Right lobe of liver (tissue), 6 donors: ENCODE measurements around the gene CRB3. TPM values are rescaled to one million over a fixed set of nuclear protein-coding genes. Genes with fewer than 3 reads are reported as not detected.

Experiments
- ATAC-seq, 4 donors: fragments of 200-7000 bp; cut with Tn5 transposase; one replicate each; pipeline ENCODE4 v1.9.1; 2020; ENCODE audit warnings: mild to moderate bottlenecking in 4 of 4, moderate library complexity in 4 of 4
- DNase-seq, 3 donors: peaks; one replicate each; pipeline ENCODE4 v3.0.0-alpha.2; 2020
- H3K27ac ChIP-seq, 3 donors: fragments of 200-600 bp; one replicate each; pipeline ENCODE4 v1.8.0; 2022
- H3K27me3 ChIP-seq, 2 donors: fragments of 200-600 bp; one replicate each; pipeline ENCODE4 v1.8.0; 2022
- H3K36me3 ChIP-seq, 4 donors: fragments of 200-600 bp; sonication (generic) in 1 of 4; one replicate each; pipeline versions ENCODE4 v1.5.1 to v1.8.0; 2017 to 2022; ENCODE audit warnings: control low read depth in 1 of 4
- H3K4me1 ChIP-seq, 4 donors: fragments of 200-600 bp; sonication (generic) in 1 of 4; one replicate each; pipeline versions ENCODE4 v1.5.1 to v1.8.0; 2017 to 2022; ENCODE audit warnings: control low read depth in 1 of 4
- H3K4me3 ChIP-seq, 3 donors: fragments of 200-600 bp; one replicate each; pipeline ENCODE4 v1.8.0; 2022
- H3K9me3 ChIP-seq, 4 donors: fragments of 200-600 bp; sonication (generic) in 1 of 4; one replicate each; pipeline versions ENCODE4 v1.5.1 to v1.8.0; 2017 to 2022; ENCODE audit warnings: control low read depth in 1 of 4
- CTCF ChIP-seq, 4 donors: fragments of 200-600 bp in 3 of 4; fragments of 450-650 bp in 1 of 4; IDR thresholded peaks; one replicate each; pipeline versions ENCODE4 v1.5.1 to v1.8.0; 2016 to 2022; ENCODE audit warnings: antibody characterized with exemption in 4 of 4, mild to moderate bottlenecking in 2 of 4
- POLR2A ChIP-seq: fragments of 450-650 bp; IDR thresholded peaks from one replicate; pipeline ENCODE4 v1.6.1; 2017; ENCODE audit warnings: antibody characterized with exemption, mild to moderate bottlenecking
- WGBS: methylation state at CpG from one replicate; pipeline ENCODE4 v1.1.6; 2018; ENCODE audit warnings: low coverage, low lambda C conversion rate; ENCODE audit not compliant: insufficient coverage; ENCODE audit errors: missing lambda C conversion rate; 5-methylcytosine and 5-hydroxymethylcytosine counted together
- intact Hi-C, 2 donors: fragments of 100-400 bp; cut with DNase I; formaldehyde crosslinking; loops; one replicate each; pipeline versions ENCODE4 v1.11.2 to v1.14.1; 2022
- total RNA-seq, 6 experiments: library from RNA; depleted of rRNA in 2 of 6; stranded (reverse); fragments of >200 nt in 2 of 6; fragmentation: NEBNext Ultra II Directional in 3 of 6; extraction: Animal tissue kit (Norgen Biotek cat#: 25700) in 3 of 6; gene quantifications; one replicate each; pipeline versions ENCODE4 v1.1.0 to v1.2.4, GENCODE V29; 2016 to 2023
- donor health status: DM: no; HTN: yes; CAD: no.
- donor health status: DM: no; HTN: no; CAD: no.
- donor health status: DM: no; HTN: no; CAD: no.
- donor health status: DM: no; HTN: yes; CAD: no.
- donor health status: DM: no; HTN: yes; CAD: no.

CRB3 gene
- total RNA-seq, 6 experiments from 2014 or later, result 20.6 to 56.1 (median 23.0) TPM

GRCh38 chr19:6472713-6473112, 8.6 kb downstream of the CRB3 start:
- no peaks in the 10 kb centered on the region for H3K27me3 ChIP-seq
- no peak for DNase-seq
- WGBS, result 100% methylated on average over 1 of the region's 4 CpGs
- no peaks in the 10 kb centered on the region for H3K4me1 ChIP-seq
- intact Hi-C loops, result no loop called here
- H3K4me3 ChIP-seq, result no peak overlapping the region
- TF ChIP-seq POLR2A (no peak), CTCF (IDR thresholded peaks at IDR 0.05) (no peak)
- ATAC-seq, result no peak
- H3K27ac ChIP-seq, result no peak overlapping the region
- no peaks in the 10 kb centered on the region for H3K9me3 ChIP-seq
- H3K36me3 ChIP-seq, result no peaks in the 10 kb centered on the region

- WGBS, result 61% methylated on average over 9 of the region's 9 CpGs
- H3K9me3 ChIP-seq, result no peaks in the 10 kb centered on the region
- intact Hi-C loops, result no loop called here
- H3K4me1 ChIP-seq, result no peaks in the 10 kb centered on the region
- H3K27ac ChIP-seq, result no peak overlapping the region
- H3K36me3 ChIP-seq, result no peaks in the 10 kb centered on the region
- TF ChIP-seq POLR2A (no peak), CTCF (IDR thresholded peaks at IDR 0.05) (no peak)
- H3K4me3 ChIP-seq, result no peak overlapping the region
- ATAC-seq (no peak), DNase-seq (no peak)
- H3K27me3 ChIP-seq, result no peaks in the 10 kb centered on the region
These were observed 9.6 kb downstream of the CRB3 start for GRCh38 chr19:6473647-6474046.

GRCh38 chr19:6475321-6476108, 11.4 kb downstream of the CRB3 start:
- DNase-seq, result no peak
- no peaks in the 10 kb centered on the region for H3K4me1 ChIP-seq
- ATAC-seq, result no peak
- no peaks in the 10 kb centered on the region for H3K9me3 ChIP-seq
- H3K4me3 ChIP-seq, result peak overlapping the region; percentile 12 to 42 (median 35)
- H3K27ac ChIP-seq, result no peak overlapping the region
- 40% methylated on average over 24 of the region's 52 CpGs for WGBS
- TF ChIP-seq POLR2A (no peak), CTCF (IDR thresholded peaks at IDR 0.05) (no peak)
- intact Hi-C loops, result no loop called here
- H3K27me3 ChIP-seq, result no peaks in the 10 kb centered on the region
- H3K36me3 ChIP-seq, result no peaks in the 10 kb centered on the region

- H3K27me3 ChIP-seq, result no peaks in the 10 kb centered on the region
- WGBS, result 11% methylated on average over 5 of the region's 33 CpGs
- peak; percentile 93 to 94 (median 94) for ATAC-seq
- TF ChIP-seq POLR2A (no peak), CTCF (IDR thresholded peaks at IDR 0.05) (no peak)
- intact Hi-C loops, result no loop called here
- H3K4me3 ChIP-seq, result peak overlapping the region; percentile 12 to 42 (median 35)
- H3K4me1 ChIP-seq, result no peaks in the 10 kb centered on the region
- H3K9me3 ChIP-seq, result no peaks in the 10 kb centered on the region
- no peaks in the 10 kb centered on the region for H3K36me3 ChIP-seq
- no peak overlapping the region for H3K27ac ChIP-seq
- DNase-seq, result peak; percentile 92 to 96 (median 93)
These were observed 12.3 kb downstream of the CRB3 start for GRCh38 chr19:6476155-6476895.
